Smooth muscle cell (in vitro differentiated cells): ENCODE data around the gene NUTF2. TPM values are rescaled to one million over a fixed set of nuclear protein-coding genes. Genes with fewer than 3 reads are reported as not detected.

Experiments
- DNase-seq: peaks from one replicate; lab custom pipeline; 2025; ENCODE audit not compliant: unreplicated experiment; lab: John Stamatoyannopoulos, UW
- H2AFZ ChIP-seq: fragments of 200-600 bp; sonication (generic); 2 replicates; pipeline ENCODE4 v1.6.0; 2016; ENCODE audit warnings: antibody characterized with exemption, low read depth, mild to moderate bottlenecking
- H3F3A ChIP-seq: fragments of 200-600 bp; sonication (generic); 2 replicates; pipeline ENCODE4 v1.6.0; 2017; ENCODE audit warnings: antibody characterized with exemption, low read depth
- H3K27ac ChIP-seq: fragments of 200-600 bp; sonication (generic); 2 replicates; pipeline ENCODE4 v1.5.1; 2016; ENCODE audit warnings: low read depth, mild to moderate bottlenecking
- H3K27me3 ChIP-seq: fragments of 200-600 bp; sonication (generic); 2 replicates; pipeline ENCODE4 v1.6.1; 2016; ENCODE audit warnings: low read depth, mild to moderate bottlenecking
- H3K36me3 ChIP-seq: fragments of 200-600 bp; sonication (generic); 2 replicates; pipeline ENCODE4 v1.5.1; 2016; ENCODE audit warnings: low read depth
- H3K4me1 ChIP-seq: fragments of 200-600 bp; sonication (generic); 2 replicates; pipeline ENCODE4 v1.5.1; 2016; ENCODE audit warnings: low read depth
- H3K4me2 ChIP-seq: fragments of 200-600 bp; sonication (generic); 2 replicates; pipeline ENCODE4 v1.6.0; 2016; ENCODE audit warnings: mild to moderate bottlenecking
- H3K4me3 ChIP-seq: fragments of 200-600 bp; sonication (generic); 2 replicates; pipeline ENCODE4 v1.5.1; 2016; ENCODE audit warnings: mild to moderate bottlenecking
- H3K79me2 ChIP-seq: fragments of 200-600 bp; sonication (generic); 2 replicates; pipeline ENCODE4 v1.6.0; 2016; ENCODE audit warnings: low read depth, mild to moderate bottlenecking
- H3K9ac ChIP-seq: fragments of 200-600 bp; sonication (generic); 2 replicates; pipeline ENCODE4 v1.6.0; 2016; ENCODE audit warnings: low read depth
- H3K9me3 ChIP-seq: fragments of 200-600 bp; sonication (generic); replicated peaks from 2 replicates; pipeline ENCODE4 v1.5.1; 2016; ENCODE audit warnings: low read depth
- H4K20me1 ChIP-seq: fragments of 200-600 bp; sonication (generic); 2 replicates; pipeline ENCODE4 v1.6.0; 2016; ENCODE audit warnings: low read depth
- WGBS: methylation state at CpG from one replicate; pipeline ENCODE4 v1.1.7; 2016; ENCODE audit warnings: low lambda C conversion rate; 5-methylcytosine and 5-hydroxymethylcytosine counted together
- polyA plus RNA-seq: library from polyadenylated mRNA; unstranded; fragments of >200 nt; fragmentation: Nextera tagmentation; extraction: Ambion mirVana; gene quantifications from 2 replicates; pipeline ENCODE4 v1.2.1, GENCODE V29; 2016
- total RNA-seq: library from RNA; depleted of rRNA; stranded (reverse); fragments of >200 nt; gene quantifications from 2 replicates; pipeline ENCODE4 v1.2.3, GENCODE V29; 2014
- TF ChIP-seq, protein P1 (sequence below): fragments of 200-600 bp; sonication (generic); IDR thresholded peaks from 2 replicates; pipeline ENCODE4 v1.5.1; 2017; ENCODE audit warnings: borderline replicate concordance, mild to moderate bottlenecking, antibody characterized with exemption; ENCODE audit not compliant: insufficient read depth, poor library complexity, severe bottlenecking

Gene NUTF2
- total and polyA plus RNA-seq, 2 experiments from 2014 or later = 115 to 202 TPM

DNA sequence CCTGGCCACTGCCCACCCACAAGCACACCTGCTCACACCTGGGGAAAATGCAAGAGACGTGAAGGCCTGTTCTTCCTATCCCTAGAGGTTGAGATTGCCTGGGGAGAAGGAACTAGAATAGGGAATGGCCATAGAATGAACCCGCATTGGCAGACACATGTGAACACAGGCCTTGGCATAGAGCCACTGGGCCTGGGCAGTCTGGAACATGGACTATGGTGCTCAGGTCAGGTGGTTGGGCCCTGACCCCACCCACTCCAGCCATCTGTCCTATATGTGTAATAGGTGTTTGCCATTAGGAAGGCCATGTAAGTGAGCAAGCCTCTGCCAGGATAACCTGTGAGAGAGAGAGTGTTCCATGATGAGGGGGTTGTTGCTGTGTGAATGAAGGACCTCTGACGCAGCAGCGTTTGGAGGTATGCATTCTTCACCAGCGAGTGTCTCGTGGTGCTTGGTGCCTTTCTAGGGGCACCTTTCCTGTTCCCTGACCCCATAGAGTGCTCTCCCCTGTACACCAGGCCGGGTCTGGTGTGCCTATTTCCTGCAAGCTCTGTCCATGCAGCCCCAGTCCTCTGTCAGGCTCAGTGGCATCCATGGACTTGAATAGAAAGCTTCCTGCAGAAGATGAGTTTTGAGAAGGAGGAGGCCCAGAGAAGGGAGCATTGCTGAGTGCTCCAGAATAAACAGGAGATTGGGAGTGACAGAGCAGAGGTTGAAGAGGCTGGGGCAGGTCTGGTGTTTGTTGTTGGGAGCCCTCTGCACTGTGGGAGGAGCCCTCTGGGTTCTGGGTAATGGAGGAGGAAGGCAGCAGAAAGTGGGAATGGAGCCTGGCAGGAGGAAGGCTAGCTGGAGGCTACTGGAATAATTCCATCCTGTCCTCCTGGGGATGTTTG lies 69.3 kb downstream of the NUTF2 start:
- DNase-seq = no peak
- Histone ChIP-seq H2AFZ (no peak overlapping the region), H3F3A (peaks cover 10% of the 10 kb centered on the region), H3K9ac (no peak overlapping the region), H3K79me2 (peaks cover 24% of the 10 kb centered on the region), H3K4me2 (no peak overlapping the region), H3K27ac (no peak overlapping the region), H3K36me3 (no peaks in the 10 kb centered on the region), H3K4me1 (no peaks in the 10 kb centered on the region), H3K4me3 (no peak overlapping the region), H3K9me3 (no peaks in the 10 kb centered on the region), H4K20me1 (peaks cover 89% of the 10 kb centered on the region), H3K27me3 (no peaks in the 10 kb centered on the region)
- WGBS = 87% methylated on average over 7 of the region's 7 CpGs
- TF ChIP-seq, protein P1, sequence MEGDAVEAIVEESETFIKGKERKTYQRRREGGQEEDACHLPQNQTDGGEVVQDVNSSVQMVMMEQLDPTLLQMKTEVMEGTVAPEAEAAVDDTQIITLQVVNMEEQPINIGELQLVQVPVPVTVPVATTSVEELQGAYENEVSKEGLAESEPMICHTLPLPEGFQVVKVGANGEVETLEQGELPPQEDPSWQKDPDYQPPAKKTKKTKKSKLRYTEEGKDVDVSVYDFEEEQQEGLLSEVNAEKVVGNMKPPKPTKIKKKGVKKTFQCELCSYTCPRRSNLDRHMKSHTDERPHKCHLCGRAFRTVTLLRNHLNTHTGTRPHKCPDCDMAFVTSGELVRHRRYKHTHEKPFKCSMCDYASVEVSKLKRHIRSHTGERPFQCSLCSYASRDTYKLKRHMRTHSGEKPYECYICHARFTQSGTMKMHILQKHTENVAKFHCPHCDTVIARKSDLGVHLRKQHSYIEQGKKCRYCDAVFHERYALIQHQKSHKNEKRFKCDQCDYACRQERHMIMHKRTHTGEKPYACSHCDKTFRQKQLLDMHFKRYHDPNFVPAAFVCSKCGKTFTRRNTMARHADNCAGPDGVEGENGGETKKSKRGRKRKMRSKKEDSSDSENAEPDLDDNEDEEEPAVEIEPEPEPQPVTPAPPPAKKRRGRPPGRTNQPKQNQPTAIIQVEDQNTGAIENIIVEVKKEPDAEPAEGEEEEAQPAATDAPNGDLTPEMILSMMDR = no peak

DNA sequence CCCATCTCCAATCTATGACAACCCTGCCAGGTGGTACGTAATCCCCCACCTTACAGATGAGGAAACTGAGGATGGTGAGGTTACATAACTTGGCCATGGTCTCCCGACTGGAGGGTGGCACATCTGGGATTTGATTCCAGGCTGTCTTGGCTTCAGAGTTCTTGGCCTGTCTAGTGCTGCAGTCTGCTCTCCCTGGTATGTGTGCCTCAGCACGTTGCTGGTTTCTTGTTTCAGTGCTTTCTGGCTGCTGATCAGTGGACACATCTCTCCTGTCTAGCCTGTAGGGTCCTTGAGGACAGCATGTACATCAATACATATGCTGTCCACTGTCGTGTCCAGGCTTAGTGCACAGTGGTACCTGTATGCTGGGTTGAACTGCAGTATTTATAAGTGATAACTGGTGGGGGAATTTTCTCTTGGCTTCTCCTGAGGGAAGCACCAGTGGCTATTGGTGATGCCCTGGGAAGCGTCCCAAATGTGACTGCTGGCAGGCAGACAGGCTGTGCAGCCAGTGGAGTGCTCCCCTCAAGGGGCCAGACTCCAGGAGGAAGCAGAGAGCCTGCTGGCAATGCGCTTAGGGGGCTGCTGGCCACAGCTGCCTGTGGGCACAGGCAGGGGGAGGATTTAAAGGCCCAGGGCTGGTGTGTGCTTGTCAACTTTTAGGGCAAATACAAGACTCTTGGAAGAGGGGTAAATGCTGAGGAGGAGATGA lies 70.6 kb downstream of the NUTF2 start:
- Histone ChIP-seq H3K79me2 (peaks cover 24% of the 10 kb centered on the region), H2AFZ (no peak overlapping the region), H3K4me1 (no peaks in the 10 kb centered on the region), H3K36me3 (no peaks in the 10 kb centered on the region), H3K9ac (peak overlapping the region; percentile 36), H3F3A (peaks cover 10% of the 10 kb centered on the region), H4K20me1 (peaks cover 91% of the 10 kb centered on the region), H3K4me3 (no peak overlapping the region), H3K27me3 (no peaks in the 10 kb centered on the region), H3K9me3 (no peaks in the 10 kb centered on the region), H3K4me2 (no peak overlapping the region), H3K27ac (peak overlapping the region; percentile 79)
- WGBS = 78% methylated on average over 6 of the region's 6 CpGs
- DNase-seq = no peak
- TF ChIP-seq, protein P1 = no peak

DNA sequence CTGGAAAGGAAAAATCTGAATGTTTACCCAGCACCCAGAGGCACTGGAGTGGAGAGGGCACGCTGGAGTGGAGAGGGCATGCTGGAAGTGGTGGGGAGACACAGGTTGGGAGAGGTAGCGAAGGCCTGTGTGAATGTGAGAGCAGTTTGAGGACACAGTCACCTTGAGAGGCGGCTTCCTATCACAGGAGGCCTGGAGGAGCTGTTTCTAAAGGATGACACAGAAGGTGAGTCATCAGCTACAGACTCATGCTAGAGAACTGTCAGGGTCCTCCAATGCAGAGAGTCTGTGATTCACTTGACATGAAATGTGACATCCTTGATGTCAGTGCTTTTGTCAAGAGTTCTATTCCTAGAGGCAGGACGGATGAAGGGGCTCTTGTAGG lies 71.1 kb downstream of the NUTF2 start:
- H4K20me1 ChIP-seq = peaks cover 94% of the 10 kb centered on the region
- WGBS = 33% methylated on average over 4 of the region's 4 CpGs
- H3K36me3 ChIP-seq = no peaks in the 10 kb centered on the region
- no peak overlapping the region for H3K4me3 ChIP-seq
- H3K9me3 ChIP-seq = no peaks in the 10 kb centered on the region
- H3K27ac ChIP-seq = peak overlapping the region; percentile 79
- no peak for DNase-seq
- no peaks in the 10 kb centered on the region for H3K27me3 ChIP-seq
- H3K79me2 ChIP-seq = peaks cover 24% of the 10 kb centered on the region
- H2AFZ ChIP-seq = no peak overlapping the region
- TF ChIP-seq, protein P1 = no peak
- H3K9ac ChIP-seq = peak overlapping the region; percentile 36
- no peaks in the 10 kb centered on the region for H3K4me1 ChIP-seq
- no peak overlapping the region for H3K4me2 ChIP-seq
- peaks cover 10% of the 10 kb centered on the region for H3F3A ChIP-seq
